ENCODE measurements around the gene FOXP1.
A peak's percentile ranks its signal among the peaks of the same experiment; 100 is the strongest.

FOXP1 gene

GRCh38 chr3:71219744-71220638 lies 363.5 kb downstream of the FOXP1 start:
- Mint-ChIP-seq H3K4me1 (ENCODE audit: low read depth) (peaks cover 81% of the 10 kb centered on the region), H3K4me3 (peak overlapping the region; percentile 73), H3K36me3 (peaks cover 41% of the 10 kb centered on the region), H3K27me3 (no peaks in the 10 kb centered on the region), H3K27ac (peak overlapping the region; percentile 98), H3K9me3 (ENCODE audit: low read depth) (no peaks in the 10 kb centered on the region)

GRCh38 chr3:71218508-71218907 lies 365.0 kb downstream of the FOXP1 start:
- Mint-ChIP-seq H3K27me3 (no peaks in the 10 kb centered on the region), H3K36me3 (peaks cover 33% of the 10 kb centered on the region), H3K4me1 (ENCODE audit: low read depth) (peaks cover 79% of the 10 kb centered on the region), H3K27ac (peak overlapping the region; percentile 98), H3K9me3 (ENCODE audit: low read depth) (no peaks in the 10 kb centered on the region), H3K4me3 (no peak overlapping the region)

- Mint-ChIP-seq H3K4me1 (ENCODE audit: low read depth) (peaks cover 78% of the 10 kb centered on the region), H3K9me3 (ENCODE audit: low read depth) (no peaks in the 10 kb centered on the region), H3K27me3 (no peaks in the 10 kb centered on the region), H3K27ac (peak overlapping the region; percentile 83), H3K4me3 (no peak overlapping the region), H3K36me3 (peaks cover 29% of the 10 kb centered on the region)
Observed at GRCh38 chr3:71217640-71218222, 365.8 kb downstream of the FOXP1 start.

GRCh38 chr3:71215351-71215750 lies 368.2 kb downstream of the FOXP1 start:
- peaks cover 9% of the 10 kb centered on the region for H3K9me3 Mint-ChIP-seq (ENCODE audit: low read depth)
- no peaks in the 10 kb centered on the region for H3K27me3 Mint-ChIP-seq
- no peak overlapping the region for H3K4me3 Mint-ChIP-seq
- peak overlapping the region; percentile 92 for H3K27ac Mint-ChIP-seq
- H3K36me3 Mint-ChIP-seq = peaks cover 36% of the 10 kb centered on the region
- peaks cover 84% of the 10 kb centered on the region for H3K4me1 Mint-ChIP-seq (ENCODE audit: low read depth)

GRCh38 chr3:71214797-71215196 lies 368.7 kb downstream of the FOXP1 start:
- peaks cover 84% of the 10 kb centered on the region for H3K4me1 Mint-ChIP-seq (ENCODE audit: low read depth)
- peaks cover 9% of the 10 kb centered on the region for H3K9me3 Mint-ChIP-seq (ENCODE audit: low read depth)
- no peak overlapping the region for H3K4me3 Mint-ChIP-seq
- H3K27me3 Mint-ChIP-seq = no peaks in the 10 kb centered on the region
- peak overlapping the region; percentile 92 for H3K27ac Mint-ChIP-seq
- peaks cover 36% of the 10 kb centered on the region for H3K36me3 Mint-ChIP-seq

GRCh38 chr3:71214016-71214415 lies 369.5 kb downstream of the FOXP1 start:
- Mint-ChIP-seq H3K27me3 (no peaks in the 10 kb centered on the region), H3K9me3 (ENCODE audit: low read depth) (peaks cover 9% of the 10 kb centered on the region), H3K4me3 (no peak overlapping the region), H3K4me1 (ENCODE audit: low read depth) (peaks cover 86% of the 10 kb centered on the region), H3K36me3 (peaks cover 33% of the 10 kb centered on the region), H3K27ac (peak overlapping the region; percentile 92)

GRCh38 chr3:71211083-71211482 lies 372.4 kb downstream of the FOXP1 start:
- peaks cover 9% of the 10 kb centered on the region for H3K9me3 Mint-ChIP-seq (ENCODE audit: low read depth)
- H3K4me1 Mint-ChIP-seq (ENCODE audit: low read depth) = peaks cover 93% of the 10 kb centered on the region
- H3K27me3 Mint-ChIP-seq = no peaks in the 10 kb centered on the region
- H3K4me3 Mint-ChIP-seq = peak overlapping the region; percentile 48
- peak overlapping the region; percentile 88 for H3K27ac Mint-ChIP-seq
- peaks cover 22% of the 10 kb centered on the region for H3K36me3 Mint-ChIP-seq

- Mint-ChIP-seq H3K4me1 (ENCODE audit: low read depth) (peaks cover 92% of the 10 kb centered on the region), H3K27me3 (no peaks in the 10 kb centered on the region), H3K27ac (peak overlapping the region; percentile 88), H3K4me3 (peak overlapping the region; percentile 48), H3K36me3 (peaks cover 20% of the 10 kb centered on the region), H3K9me3 (ENCODE audit: low read depth) (peaks cover 9% of the 10 kb centered on the region)
Observed at GRCh38 chr3:71210257-71211007, 373.1 kb downstream of the FOXP1 start.

- Mint-ChIP-seq H3K27me3 (no peaks in the 10 kb centered on the region), H3K4me1 (ENCODE audit: low read depth) (peaks cover 94% of the 10 kb centered on the region), H3K36me3 (peaks cover 31% of the 10 kb centered on the region), H3K27ac (peak overlapping the region; percentile 88), H3K4me3 (peak overlapping the region; percentile 33), H3K9me3 (ENCODE audit: low read depth) (peaks cover 9% of the 10 kb centered on the region)
Observed at GRCh38 chr3:71208211-71209095, 375.1 kb downstream of the FOXP1 start.

- Mint-ChIP-seq H3K36me3 (peaks cover 31% of the 10 kb centered on the region), H3K4me3 (peak overlapping the region; percentile 24), H3K9me3 (ENCODE audit: low read depth) (peaks cover 9% of the 10 kb centered on the region), H3K27me3 (no peaks in the 10 kb centered on the region), H3K27ac (peak overlapping the region; percentile 88), H3K4me1 (ENCODE audit: low read depth) (peaks cover 98% of the 10 kb centered on the region)
Observed at GRCh38 chr3:71207632-71208031, 375.9 kb downstream of the FOXP1 start.

- Mint-ChIP-seq H3K36me3 (peaks cover 23% of the 10 kb centered on the region), H3K9me3 (ENCODE audit: low read depth) (no peaks in the 10 kb centered on the region), H3K27ac (peak overlapping the region; percentile 69), H3K4me1 (ENCODE audit: low read depth) (peaks cover 97% of the 10 kb centered on the region), H3K27me3 (no peaks in the 10 kb centered on the region), H3K4me3 (no peak overlapping the region)
Observed at GRCh38 chr3:71206305-71207165, 377.0 kb downstream of the FOXP1 start.

- Mint-ChIP-seq H3K27me3 (no peaks in the 10 kb centered on the region), H3K9me3 (ENCODE audit: low read depth) (no peaks in the 10 kb centered on the region), H3K36me3 (peaks cover 17% of the 10 kb centered on the region), H3K4me3 (no peak overlapping the region), H3K4me1 (ENCODE audit: low read depth) (peaks cover 85% of the 10 kb centered on the region), H3K27ac (peak overlapping the region; percentile 96)
Observed at GRCh38 chr3:71203727-71204488, 379.6 kb downstream of the FOXP1 start.
